Glutamatergic neuron (in vitro differentiated cells): ENCODE data around the gene HTT. TPM values are rescaled to one million over a fixed set of nuclear protein-coding genes. Genes with fewer than 3 reads are reported as not detected.

Source experiments
- DNase-seq: peaks from one replicate; pipeline ENCODE4 v3.0.0; 2022
- H3K27ac Mint-ChIP-seq: one replicate; pipeline ENCODE4 v1.8.0; 2020; ENCODE audit warnings: mild to moderate bottlenecking, mixed read lengths, inconsistent platforms; ENCODE audit not compliant: unreplicated experiment
- H3K27me3 Mint-ChIP-seq: one replicate; pipeline ENCODE4 v1.8.0; 2020; ENCODE audit warnings: mild to moderate bottlenecking, moderate library complexity, mixed read lengths, inconsistent platforms; ENCODE audit not compliant: unreplicated experiment
- H3K36me3 Mint-ChIP-seq: one replicate; pipeline ENCODE4 v1.8.0; 2020; ENCODE audit warnings: mild to moderate bottlenecking, mixed read lengths, inconsistent platforms; ENCODE audit not compliant: unreplicated experiment
- H3K4me1 Mint-ChIP-seq: one replicate; pipeline ENCODE4 v1.8.0; 2020; ENCODE audit warnings: mild to moderate bottlenecking, low read depth, mixed read lengths, inconsistent platforms; ENCODE audit not compliant: unreplicated experiment
- H3K4me3 Mint-ChIP-seq: one replicate; pipeline ENCODE4 v1.8.0; 2020; ENCODE audit warnings: mild to moderate bottlenecking, mixed read lengths, inconsistent platforms; ENCODE audit not compliant: unreplicated experiment
- H3K9me3 Mint-ChIP-seq: one replicate; pipeline ENCODE4 v1.8.0; 2020; ENCODE audit warnings: mild to moderate bottlenecking, moderate library complexity, mixed read lengths, inconsistent platforms; ENCODE audit not compliant: unreplicated experiment
- total RNA-seq: library from RNA; stranded (reverse); fragmentation: NEBNext Ultra II Directional; extraction: Animal tissue kit (Norgen Biotek cat#: 25700); gene quantifications from one replicate; pipeline ENCODE4 v1.2.1, GENCODE V29; 2021; ENCODE audit not compliant: unreplicated experiment
- TF ChIP-seq, protein P1 (sequence below): fragments of 200-600 bp; sonication (generic); IDR thresholded peaks from one replicate; pipeline ENCODE4 v1.5.0; 2021; ENCODE audit not compliant: partially characterized antibody, unreplicated experiment

HTT gene
- total RNA-seq, 1 donor from 2014 or later = 107 TPM

DNA sequence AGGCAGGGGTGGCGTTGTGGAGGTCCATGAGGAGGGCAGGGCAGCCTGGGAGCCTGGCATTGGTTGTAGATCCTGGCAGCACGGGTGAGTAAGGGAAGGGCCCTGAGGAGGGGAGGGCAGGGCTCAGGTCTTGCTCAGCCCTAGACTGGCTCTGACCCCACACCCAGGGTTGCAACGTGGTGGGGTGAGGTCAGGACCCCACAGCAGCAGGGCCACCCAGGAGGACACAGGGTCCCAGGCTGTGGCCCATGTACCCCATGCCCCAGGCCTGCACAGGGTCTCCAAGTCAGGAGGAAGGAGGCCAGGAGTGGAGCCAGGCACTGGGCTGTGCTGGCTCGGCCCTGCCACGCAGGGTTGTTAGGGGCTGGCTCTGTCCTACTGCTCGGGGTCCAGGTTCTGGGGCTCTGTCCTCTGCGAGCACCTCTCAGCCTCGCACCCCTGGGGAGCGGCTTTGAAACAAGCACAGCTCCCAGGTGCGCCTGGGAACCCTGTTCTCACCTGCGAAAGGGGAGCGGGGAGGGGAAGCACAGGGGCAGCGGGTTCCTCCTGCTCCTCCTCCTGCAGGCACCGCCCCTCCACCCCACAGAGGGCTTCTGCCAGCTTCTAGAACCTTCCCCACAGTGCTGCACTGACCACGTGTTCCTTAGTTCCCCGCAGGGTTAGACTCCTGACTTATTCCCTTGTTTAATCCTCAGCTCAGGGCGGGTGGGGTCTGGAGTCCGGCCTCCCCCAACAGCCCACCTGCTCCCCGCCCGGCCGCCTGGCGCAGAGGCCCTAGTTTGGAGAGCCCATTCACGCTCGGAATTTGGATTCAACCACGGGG, 194.8 kb downstream of the HTT start:
- H3K4me3 Mint-ChIP-seq = no peak overlapping the region
- H3K9me3 Mint-ChIP-seq = peaks cover 1% of the 10 kb centered on the region
- no peak for DNase-seq
- H3K27ac Mint-ChIP-seq = no peak overlapping the region
- no peaks in the 10 kb centered on the region for H3K36me3 Mint-ChIP-seq
- no peaks in the 10 kb centered on the region for H3K4me1 Mint-ChIP-seq
- H3K27me3 Mint-ChIP-seq = no peaks in the 10 kb centered on the region
- TF ChIP-seq, protein P1, sequence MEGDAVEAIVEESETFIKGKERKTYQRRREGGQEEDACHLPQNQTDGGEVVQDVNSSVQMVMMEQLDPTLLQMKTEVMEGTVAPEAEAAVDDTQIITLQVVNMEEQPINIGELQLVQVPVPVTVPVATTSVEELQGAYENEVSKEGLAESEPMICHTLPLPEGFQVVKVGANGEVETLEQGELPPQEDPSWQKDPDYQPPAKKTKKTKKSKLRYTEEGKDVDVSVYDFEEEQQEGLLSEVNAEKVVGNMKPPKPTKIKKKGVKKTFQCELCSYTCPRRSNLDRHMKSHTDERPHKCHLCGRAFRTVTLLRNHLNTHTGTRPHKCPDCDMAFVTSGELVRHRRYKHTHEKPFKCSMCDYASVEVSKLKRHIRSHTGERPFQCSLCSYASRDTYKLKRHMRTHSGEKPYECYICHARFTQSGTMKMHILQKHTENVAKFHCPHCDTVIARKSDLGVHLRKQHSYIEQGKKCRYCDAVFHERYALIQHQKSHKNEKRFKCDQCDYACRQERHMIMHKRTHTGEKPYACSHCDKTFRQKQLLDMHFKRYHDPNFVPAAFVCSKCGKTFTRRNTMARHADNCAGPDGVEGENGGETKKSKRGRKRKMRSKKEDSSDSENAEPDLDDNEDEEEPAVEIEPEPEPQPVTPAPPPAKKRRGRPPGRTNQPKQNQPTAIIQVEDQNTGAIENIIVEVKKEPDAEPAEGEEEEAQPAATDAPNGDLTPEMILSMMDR = no peak

DNA sequence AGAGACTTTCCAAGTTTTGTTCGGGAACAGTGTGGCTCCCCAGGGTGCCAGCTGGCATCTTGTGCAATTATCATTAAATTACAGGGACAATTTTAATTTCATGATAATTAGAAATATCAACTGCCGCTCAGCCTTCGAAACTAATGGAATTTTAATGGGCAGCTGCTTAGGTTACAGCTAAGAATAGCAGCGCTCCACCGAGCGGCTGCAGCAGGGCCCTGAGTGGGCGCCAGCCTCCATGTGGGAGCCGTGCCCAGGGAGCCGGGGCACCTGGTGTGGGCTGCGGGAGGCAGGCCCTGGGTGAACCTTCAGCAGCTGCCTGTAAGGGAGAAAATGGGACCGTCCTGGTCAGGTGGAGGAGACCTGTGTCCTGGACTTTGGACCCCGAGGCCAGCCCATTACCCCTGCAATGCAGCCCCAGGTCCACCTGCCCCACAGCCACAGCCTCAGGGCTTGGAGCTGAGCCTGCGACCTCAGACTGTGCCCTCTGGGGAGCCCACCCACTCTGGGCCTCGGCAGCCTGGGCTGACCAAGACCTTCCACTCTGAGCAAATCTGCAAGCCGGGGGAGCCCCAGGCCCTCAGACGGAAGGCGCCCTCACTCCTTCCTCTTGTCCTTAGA, 195.6 kb downstream of the HTT start:
- no peaks in the 10 kb centered on the region for H3K27me3 Mint-ChIP-seq
- H3K4me1 Mint-ChIP-seq = no peaks in the 10 kb centered on the region
- no peaks in the 10 kb centered on the region for H3K36me3 Mint-ChIP-seq
- TF ChIP-seq, protein P1 = no peak
- peaks cover 1% of the 10 kb centered on the region for H3K9me3 Mint-ChIP-seq
- H3K27ac Mint-ChIP-seq = no peak overlapping the region
- H3K4me3 Mint-ChIP-seq = no peak overlapping the region
- DNase-seq = no peak

DNA sequence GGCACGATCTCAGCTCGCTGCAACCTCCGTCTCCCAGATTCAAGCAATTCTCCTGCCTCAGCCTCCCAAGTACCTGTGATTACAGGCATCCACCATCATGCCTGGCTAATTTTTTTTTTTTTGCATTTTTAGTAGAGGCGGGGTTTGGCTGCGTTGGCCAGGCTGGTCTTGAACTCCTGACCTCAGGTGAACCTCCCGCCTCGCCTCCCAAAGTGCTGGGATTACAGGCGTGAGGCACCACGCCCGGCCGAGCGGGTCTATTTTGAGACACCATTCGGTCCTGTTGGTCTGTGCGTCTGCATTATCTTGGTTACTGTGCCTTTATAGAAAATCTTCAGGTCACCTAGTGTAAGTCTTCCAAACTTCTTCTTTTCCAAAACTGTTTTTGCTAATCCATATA, 196.7 kb downstream of the HTT start:
- H3K36me3 Mint-ChIP-seq = no peaks in the 10 kb centered on the region
- no peak for DNase-seq
- TF ChIP-seq, protein P1 = no peak
- H3K27me3 Mint-ChIP-seq = no peaks in the 10 kb centered on the region
- no peak overlapping the region for H3K27ac Mint-ChIP-seq
- no peak overlapping the region for H3K4me3 Mint-ChIP-seq
- no peaks in the 10 kb centered on the region for H3K4me1 Mint-ChIP-seq
- peaks cover 1% of the 10 kb centered on the region for H3K9me3 Mint-ChIP-seq

DNA sequence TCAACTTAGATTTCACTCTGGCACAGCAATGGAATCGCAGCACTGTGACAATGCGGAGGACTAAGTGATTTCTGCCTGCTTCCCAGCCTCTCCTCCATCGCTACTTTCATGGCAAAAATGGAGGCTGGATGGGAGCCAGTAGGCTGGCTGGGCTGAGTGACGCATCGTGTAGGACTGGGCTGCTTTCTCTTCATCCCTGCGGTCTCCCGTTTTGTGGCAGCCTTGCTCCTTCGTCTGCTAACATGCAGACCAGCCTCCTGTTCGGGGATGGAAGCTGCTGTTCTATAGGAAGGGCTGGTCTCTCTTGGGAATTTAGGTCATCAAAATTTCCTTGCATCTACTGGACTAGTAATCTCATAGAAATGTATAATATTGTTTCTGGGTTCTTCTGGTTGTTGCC, 202.5 kb downstream of the HTT start:
- TF ChIP-seq, protein P1 = no peak
- Mint-ChIP-seq H3K27ac (no peak overlapping the region), H3K4me1 (no peaks in the 10 kb centered on the region), H3K27me3 (no peaks in the 10 kb centered on the region), H3K4me3 (no peak overlapping the region), H3K36me3 (peaks cover 16% of the 10 kb centered on the region), H3K9me3 (peaks cover 4% of the 10 kb centered on the region)
- DNase-seq = no peak

DNA sequence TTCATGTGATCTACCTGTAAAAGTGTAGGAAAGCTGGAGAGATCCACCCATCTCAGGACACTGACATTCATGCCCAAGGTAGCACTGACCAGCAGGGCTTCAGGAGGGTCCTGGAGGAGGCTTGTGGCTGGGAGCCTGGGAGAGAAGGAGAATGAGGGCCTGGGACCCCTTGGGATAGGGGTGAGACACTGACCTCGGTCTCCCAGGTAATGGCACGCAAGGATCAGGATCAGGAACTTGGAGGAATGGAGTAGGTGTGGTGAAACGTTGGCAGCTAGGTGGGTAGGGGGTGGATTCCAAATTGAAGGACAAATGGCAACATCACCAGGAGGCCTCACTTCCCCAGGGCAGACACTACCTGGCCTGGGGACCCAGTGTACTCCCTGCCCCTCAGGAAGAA, 206.0 kb downstream of the HTT start:
- Mint-ChIP-seq H3K4me1 (no peaks in the 10 kb centered on the region), H3K27me3 (peaks cover 3% of the 10 kb centered on the region), H3K9me3 (peaks cover 8% of the 10 kb centered on the region), H3K36me3 (peaks cover 16% of the 10 kb centered on the region), H3K27ac (no peak overlapping the region), H3K4me3 (no peak overlapping the region)
- TF ChIP-seq, protein P1 = no peak
- no peak for DNase-seq
